DMS114 treated with DMSO at 0.1 percent for 48 hours (cell line): ENCODE results near the gene SLC25A4.

Experiments
- DNase-seq: peaks from one replicate; lab custom pipeline; 2025; ENCODE audit not compliant: unreplicated experiment; lab: John Stamatoyannopoulos, UW

Gene SLC25A4

GRCh38 chr4:185119927-185120630 lies 23.0 kb upstream of the SLC25A4 start:
- no peak for DNase-seq

- no peak for DNase-seq
These were observed 22.5 kb upstream of the SLC25A4 start for GRCh38 chr4:185120631-185120946.

DNA sequence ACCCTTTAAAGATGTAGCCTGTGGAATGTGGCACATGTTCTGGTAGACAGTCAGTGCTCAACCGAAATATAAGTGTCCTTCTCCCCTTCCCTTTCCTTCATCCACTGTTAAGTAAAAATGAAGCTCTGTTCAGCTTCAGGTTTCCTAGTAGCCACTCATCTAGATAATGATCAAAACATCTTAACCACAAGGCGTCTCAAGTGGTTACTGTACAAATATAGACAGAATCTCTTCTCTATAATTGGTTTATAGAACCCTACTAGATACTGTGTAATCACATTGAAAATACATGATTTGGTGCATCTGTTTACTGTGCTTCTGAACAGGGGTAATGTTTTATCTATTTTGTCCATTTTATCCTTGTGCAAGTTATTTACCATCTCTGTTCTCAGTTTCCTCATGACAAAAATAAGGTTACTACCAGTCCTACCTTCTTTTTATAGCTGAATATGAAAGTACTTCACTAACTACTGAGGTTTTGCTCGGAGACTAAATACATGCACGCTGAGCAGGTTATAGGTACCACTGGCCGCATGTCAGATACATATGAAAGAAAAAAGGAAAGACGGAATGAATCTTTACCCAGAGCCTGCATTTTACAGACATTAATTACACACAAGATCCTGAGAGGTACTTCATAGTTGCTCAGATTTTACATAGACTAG lies 20.3 kb upstream of the SLC25A4 start:
- DNase-seq = no peak

GRCh38 chr4:185124006-185124405 lies 19.1 kb upstream of the SLC25A4 start:
- no peak for DNase-seq

- DNase-seq = no peak
These were observed 15.8 kb upstream of the SLC25A4 start for GRCh38 chr4:185127021-185127925.

- no peak for DNase-seq
These were observed 14.6 kb upstream of the SLC25A4 start for GRCh38 chr4:185128272-185129119.

- peak; percentile 34 for DNase-seq
These were observed 8.7 kb upstream of the SLC25A4 start for GRCh38 chr4:185134307-185134869.

DNA sequence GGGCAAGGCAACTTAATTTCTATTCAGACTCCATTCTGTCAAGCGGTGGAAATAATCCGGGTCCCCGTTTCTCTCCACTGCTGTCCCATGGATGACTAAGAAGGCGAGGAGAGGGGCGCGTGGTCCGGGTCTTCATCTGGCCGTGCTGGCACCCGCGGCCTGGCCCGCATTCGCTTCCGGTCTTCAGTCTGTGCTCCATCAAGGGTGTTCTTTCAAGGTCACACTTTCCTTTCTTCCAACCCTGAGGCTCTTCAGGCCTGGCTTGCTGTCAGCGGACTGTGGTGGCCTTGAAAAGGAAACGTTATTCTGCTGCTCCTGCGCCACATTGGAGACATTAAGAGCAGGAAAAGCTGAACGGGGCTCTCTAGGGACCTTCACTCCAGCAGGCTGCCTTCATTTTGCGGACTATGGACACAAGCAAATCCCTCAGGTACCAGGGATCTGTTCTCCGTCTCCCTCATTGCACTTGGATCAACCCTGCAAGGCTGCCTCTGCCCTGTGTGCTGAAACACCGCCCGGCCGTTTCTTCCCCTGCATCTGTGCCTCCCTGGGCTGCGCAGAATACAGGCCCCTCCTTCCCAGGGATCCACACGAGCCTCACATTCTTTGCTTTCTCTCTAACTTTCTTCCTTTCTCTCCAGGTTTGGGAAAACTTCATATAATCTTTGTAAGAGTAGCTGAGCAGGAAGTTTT lies 5.7 kb upstream of the SLC25A4 start:
- no peak for DNase-seq

DNA sequence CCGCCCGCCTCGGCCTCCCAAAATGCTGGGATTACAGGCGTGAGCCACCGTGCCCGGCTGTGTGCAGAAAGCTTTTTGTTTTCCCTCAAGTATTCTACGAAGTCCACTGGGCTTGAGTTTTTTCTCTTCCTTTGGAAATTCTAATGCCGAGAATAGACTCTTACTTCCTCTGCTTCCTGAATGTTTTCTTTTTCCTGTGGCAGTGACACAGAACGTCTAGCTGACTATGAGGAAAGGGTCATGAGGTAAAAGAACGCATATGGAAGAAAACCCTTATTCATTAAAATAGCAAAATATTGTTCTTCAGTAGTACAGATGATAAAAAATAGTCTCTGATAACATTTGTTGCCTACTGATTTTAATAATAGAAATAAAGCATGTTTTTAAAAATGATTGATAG lies 4.9 kb upstream of the SLC25A4 start:
- no peak for DNase-seq

DNA sequence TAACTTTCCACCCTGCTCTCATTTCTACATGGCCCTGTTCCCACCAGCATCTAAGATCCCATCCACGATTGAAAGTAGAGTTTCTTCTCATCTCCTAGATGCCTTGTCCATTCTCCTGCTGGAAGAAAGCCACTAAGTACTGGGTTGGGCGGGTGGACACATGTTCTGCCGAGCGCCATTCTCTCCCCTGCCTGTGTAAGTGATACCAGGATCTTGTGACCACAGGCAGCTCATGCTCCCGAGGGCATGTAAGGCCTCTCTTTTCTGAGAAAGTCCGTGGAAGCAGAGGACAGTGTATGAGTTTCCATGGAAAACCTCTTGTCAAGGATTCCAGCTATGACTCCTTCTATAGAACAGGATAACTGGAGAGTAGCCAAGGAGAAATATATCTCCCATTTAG lies 3.3 kb upstream of the SLC25A4 start:
- no peak for DNase-seq

GRCh38 chr4:185141777-185142176 lies 1.3 kb upstream of the SLC25A4 start:
- no peak for DNase-seq

DNA sequence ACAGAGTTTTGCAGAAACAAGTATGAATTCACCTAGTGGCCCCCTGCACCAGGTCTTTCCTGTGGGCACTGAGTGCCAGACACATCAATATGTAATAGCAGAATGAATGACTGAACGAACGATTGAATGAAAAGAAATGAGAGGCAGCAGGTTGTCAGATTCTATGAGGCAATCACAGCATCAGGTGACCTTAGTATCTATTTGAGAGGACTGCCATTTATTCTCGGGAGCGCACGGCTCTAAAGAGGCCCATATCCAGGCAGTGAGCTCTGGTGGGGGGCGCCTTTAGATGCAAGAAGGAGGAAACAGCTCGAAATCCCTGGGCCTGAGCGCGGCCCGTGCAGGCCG lies 528 bp upstream of the SLC25A4 start:
- no peak for DNase-seq

GRCh38 chr4:185143601-185143969 lies 519 bp downstream of the SLC25A4 start:
- DNase-seq = no peak

DNA sequence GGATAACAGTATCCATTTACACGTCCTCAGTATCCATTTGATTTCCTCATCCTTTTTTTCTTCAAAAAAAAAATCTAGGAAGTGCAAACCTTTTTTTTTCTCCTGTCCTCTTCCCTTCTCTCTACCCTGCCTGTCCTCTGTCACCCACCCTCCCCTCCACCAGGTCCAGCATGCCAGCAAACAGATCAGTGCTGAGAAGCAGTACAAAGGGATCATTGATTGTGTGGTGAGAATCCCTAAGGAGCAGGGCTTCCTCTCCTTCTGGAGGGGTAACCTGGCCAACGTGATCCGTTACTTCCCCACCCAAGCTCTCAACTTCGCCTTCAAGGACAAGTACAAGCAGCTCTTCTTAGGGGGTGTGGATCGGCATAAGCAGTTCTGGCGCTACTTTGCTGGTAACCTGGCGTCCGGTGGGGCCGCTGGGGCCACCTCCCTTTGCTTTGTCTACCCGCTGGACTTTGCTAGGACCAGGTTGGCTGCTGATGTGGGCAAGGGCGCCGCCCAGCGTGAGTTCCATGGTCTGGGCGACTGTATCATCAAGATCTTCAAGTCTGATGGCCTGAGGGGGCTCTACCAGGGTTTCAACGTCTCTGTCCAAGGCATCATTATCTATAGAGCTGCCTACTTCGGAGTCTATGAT lies 1.7 kb downstream of the SLC25A4 start:
- DNase-seq = no peak

- DNase-seq = no peak
These were observed 2.5 kb downstream of the SLC25A4 start for GRCh38 chr4:185145572-185145971.

- no peak for DNase-seq
These were observed 6.3 kb downstream of the SLC25A4 start for GRCh38 chr4:185149392-185149791.

DNA sequence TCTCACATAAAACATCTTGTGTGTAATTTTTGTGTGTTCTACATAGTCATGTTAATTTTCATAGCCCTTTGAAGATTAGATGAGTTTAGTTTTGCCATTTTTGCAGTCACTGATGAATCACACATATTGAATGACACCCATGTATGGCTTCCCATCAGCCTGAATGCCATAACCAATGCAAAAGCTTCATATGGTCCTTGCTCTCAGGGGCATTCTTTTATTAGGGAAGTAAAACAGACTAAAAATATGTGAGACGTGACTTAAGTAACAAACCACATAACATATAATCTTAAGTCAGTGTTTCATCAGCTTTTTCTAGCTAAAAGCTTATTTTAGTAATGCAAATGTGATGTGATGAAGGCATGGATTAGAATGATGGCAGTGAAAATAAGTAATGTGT lies 8.2 kb downstream of the SLC25A4 start:
- no peak for DNase-seq

- no peak for DNase-seq
These were observed 22.6 kb downstream of the SLC25A4 start for GRCh38 chr4:185165605-185166063.

GRCh38 chr4:185167234-185167633 lies 24.2 kb downstream of the SLC25A4 start:
- DNase-seq = no peak
